Keratinocyte (primary cell): ENCODE results near the gene IKZF5.

Experiments
- EZH2 ChIP-seq: IDR thresholded peaks from one replicate; pipeline ENCODE4 v1.6.1; 2012; ENCODE audit warnings: inconsistent platforms, mild to moderate bottlenecking, low read length, moderate library complexity
- TF ChIP-seq, protein P1 (sequence below), 3 experiments: IDR thresholded peaks in 1 of 3; conservative IDR thresholded peaks in 1 of 3; optimal IDR thresholded peaks in 1 of 3; 2 replicates in 2 of 3; 3 replicates in 1 of 3; pipeline versions ENCODE3 to v1.5.1; 2011; ENCODE audit warnings: low read length in 3 of 3, mild to moderate bottlenecking in 3 of 3, moderate library complexity in 2 of 3, control low read depth in 1 of 3, inconsistent platforms in 1 of 3; ENCODE audit not compliant: insufficient read depth in 2 of 3; ENCODE audit errors: extremely low read depth in 1 of 3

- TF ChIP-seq, protein P1, sequence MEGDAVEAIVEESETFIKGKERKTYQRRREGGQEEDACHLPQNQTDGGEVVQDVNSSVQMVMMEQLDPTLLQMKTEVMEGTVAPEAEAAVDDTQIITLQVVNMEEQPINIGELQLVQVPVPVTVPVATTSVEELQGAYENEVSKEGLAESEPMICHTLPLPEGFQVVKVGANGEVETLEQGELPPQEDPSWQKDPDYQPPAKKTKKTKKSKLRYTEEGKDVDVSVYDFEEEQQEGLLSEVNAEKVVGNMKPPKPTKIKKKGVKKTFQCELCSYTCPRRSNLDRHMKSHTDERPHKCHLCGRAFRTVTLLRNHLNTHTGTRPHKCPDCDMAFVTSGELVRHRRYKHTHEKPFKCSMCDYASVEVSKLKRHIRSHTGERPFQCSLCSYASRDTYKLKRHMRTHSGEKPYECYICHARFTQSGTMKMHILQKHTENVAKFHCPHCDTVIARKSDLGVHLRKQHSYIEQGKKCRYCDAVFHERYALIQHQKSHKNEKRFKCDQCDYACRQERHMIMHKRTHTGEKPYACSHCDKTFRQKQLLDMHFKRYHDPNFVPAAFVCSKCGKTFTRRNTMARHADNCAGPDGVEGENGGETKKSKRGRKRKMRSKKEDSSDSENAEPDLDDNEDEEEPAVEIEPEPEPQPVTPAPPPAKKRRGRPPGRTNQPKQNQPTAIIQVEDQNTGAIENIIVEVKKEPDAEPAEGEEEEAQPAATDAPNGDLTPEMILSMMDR (optimal IDR thresholded peaks at IDR 0.05 in 1 of 3, IDR thresholded peaks at IDR 0.05 in 1 of 3, conservative IDR thresholded peaks at IDR 0.05 in 1 of 3; ENCODE audit: extremely low read depth in 1 of 3, insufficient read depth in 2 of 3, low read length in 3 of 3), result no peak
- no peak for TF ChIP-seq EZH2
These were observed 7.6 kb upstream of the IKZF5 start for GRCh38 chr10:123016228-123016627.
